Left lung (tissue), 10 donors: Measurements from ENCODE around the gene DNAAF6. TPM values are rescaled to one million over a fixed set of nuclear protein-coding genes. Genes with fewer than 3 reads are reported as not detected.

Experiments
- ATAC-seq: fragments of 200-7000 bp; cut with Tn5 transposase; one replicate; pipeline ENCODE4 v1.9.1; 2020; ENCODE audit warnings: moderate library complexity
- DNase-seq, 4 donors: peaks; one replicate each; pipeline ENCODE4 v3.0.0-alpha.2; 2013 to 2020
- H3K27ac ChIP-seq, 2 donors: fragments of 200-600 bp; sonication (generic) in 1 of 2; one replicate each; pipeline versions ENCODE4 v1.5.0 to v1.8.0; 2020 to 2021
- H3K27me3 ChIP-seq, 2 donors: fragments of 200-600 bp; sonication (generic) in 1 of 2; one replicate each; pipeline versions ENCODE4 v1.5.0 to v1.8.0; 2020 to 2021
- H3K36me3 ChIP-seq, 2 donors: fragments of 200-600 bp; sonication (generic) in 1 of 2; one replicate each; pipeline versions ENCODE4 v1.5.0 to v1.8.0; 2020 to 2021
- H3K4me1 ChIP-seq, 2 donors: fragments of 200-600 bp; one replicate each; pipeline ENCODE4 v1.8.0; 2021
- H3K4me3 ChIP-seq, 2 donors: fragments of 200-600 bp; sonication (generic) in 1 of 2; one replicate each; pipeline versions ENCODE4 v1.5.0 to v1.8.0; 2020 to 2021; ENCODE audit warnings: mild to moderate bottlenecking in 1 of 2
- H3K9me3 ChIP-seq, 2 donors: fragments of 200-600 bp; sonication (generic) in 1 of 2; one replicate each; pipeline versions ENCODE4 v1.5.0 to v1.8.0; 2020 to 2021
- intact Hi-C, 2 donors: fragments of 100-400 bp; cut with DNase I; formaldehyde crosslinking; loops; one replicate each; pipeline versions ENCODE4 v1.11.2 to v1.14.2; 2022
- polyA plus RNA-seq, 6 donors: library from polyadenylated mRNA; unstranded; fragments of 120-200 nt; gene quantifications; one replicate each; pipeline ENCODE4 v1.2.1, GENCODE V29; 2013; ENCODE audit not compliant: insufficient read length in 6 of 6
- total RNA-seq, 2 donors: library from RNA; stranded (reverse); fragmentation: NEBNext Ultra II Directional; extraction: Animal tissue kit (Norgen Biotek cat#: 25700); gene quantifications; one replicate each; pipeline ENCODE4 v1.2.1, GENCODE V29; 2021
- TF ChIP-seq, protein P1 (sequence below), 2 donors: fragments of 200-600 bp; sonication (generic) in 1 of 2; IDR thresholded peaks; one replicate each; pipeline versions ENCODE4 v1.5.0 to v1.8.0; 2021; ENCODE audit warnings: antibody characterized with exemption in 2 of 2
- donor health status: DM: no; HTN: yes; CAD: no.
- donor health status: DM: no; HTN: no; CAD: no.

Gene DNAAF6
- total and polyA plus RNA-seq, 8 donors = 0.14 to 1.7 (median 1.1) TPM; not detected in 1

DNA sequence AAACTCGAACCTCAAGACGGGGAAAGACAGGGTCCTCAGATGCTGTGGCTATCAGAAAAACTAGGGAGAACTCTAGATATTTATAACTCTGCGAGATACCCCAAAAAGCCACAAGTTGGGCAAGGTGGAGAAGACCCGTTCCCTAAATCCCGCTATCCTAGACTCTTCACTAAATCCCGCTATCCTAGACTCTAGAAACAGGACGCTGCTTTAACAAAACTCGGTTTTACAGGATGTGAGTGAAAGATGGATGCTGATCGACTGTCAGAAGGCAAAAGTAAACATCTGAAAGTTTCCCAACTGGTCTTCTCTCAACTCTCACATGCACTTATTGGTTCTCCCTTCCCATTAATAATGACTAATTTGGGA lies 270 bp downstream of the DNAAF6 start:
- Histone ChIP-seq H3K27me3 (peaks cover 7 to 22% of the 10 kb centered on the region in 2 donors), H3K4me1 (no peaks in the 10 kb centered on the region), H3K4me3 (no peak overlapping the region), H3K9me3 (no peaks in the 10 kb centered on the region), H3K36me3 (no peaks in the 10 kb centered on the region), H3K27ac (no peak overlapping the region)
- DNase-seq (no peak), ATAC-seq (no peak)
- intact Hi-C loops = no loop called here
- TF ChIP-seq, protein P1, sequence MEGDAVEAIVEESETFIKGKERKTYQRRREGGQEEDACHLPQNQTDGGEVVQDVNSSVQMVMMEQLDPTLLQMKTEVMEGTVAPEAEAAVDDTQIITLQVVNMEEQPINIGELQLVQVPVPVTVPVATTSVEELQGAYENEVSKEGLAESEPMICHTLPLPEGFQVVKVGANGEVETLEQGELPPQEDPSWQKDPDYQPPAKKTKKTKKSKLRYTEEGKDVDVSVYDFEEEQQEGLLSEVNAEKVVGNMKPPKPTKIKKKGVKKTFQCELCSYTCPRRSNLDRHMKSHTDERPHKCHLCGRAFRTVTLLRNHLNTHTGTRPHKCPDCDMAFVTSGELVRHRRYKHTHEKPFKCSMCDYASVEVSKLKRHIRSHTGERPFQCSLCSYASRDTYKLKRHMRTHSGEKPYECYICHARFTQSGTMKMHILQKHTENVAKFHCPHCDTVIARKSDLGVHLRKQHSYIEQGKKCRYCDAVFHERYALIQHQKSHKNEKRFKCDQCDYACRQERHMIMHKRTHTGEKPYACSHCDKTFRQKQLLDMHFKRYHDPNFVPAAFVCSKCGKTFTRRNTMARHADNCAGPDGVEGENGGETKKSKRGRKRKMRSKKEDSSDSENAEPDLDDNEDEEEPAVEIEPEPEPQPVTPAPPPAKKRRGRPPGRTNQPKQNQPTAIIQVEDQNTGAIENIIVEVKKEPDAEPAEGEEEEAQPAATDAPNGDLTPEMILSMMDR (IDR thresholded peaks at IDR 0.05) = no peak

DNA sequence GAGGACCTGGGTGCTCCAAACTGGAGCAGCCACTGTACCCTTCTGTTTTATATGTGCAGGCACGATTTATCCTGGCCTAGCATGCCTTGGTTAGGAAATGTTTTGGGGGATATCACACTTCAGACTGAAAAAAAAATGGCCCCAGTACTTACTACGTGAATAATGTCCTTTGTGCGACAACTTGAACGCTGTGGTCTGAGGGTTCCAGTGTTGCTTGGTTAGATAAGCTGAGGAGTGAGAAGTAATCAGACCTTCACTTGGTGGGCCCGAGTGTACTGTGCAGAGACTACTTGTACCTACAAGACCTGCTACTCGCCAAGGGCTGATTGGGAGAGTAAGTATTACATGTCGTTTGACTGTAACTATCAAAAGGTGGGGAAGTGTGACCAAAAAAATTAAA lies 678 bp downstream of the DNAAF6 start:
- TF ChIP-seq, protein P1 (IDR thresholded peaks at IDR 0.05) = no peak
- H3K27ac ChIP-seq = no peak overlapping the region
- no peaks in the 10 kb centered on the region for H3K4me1 ChIP-seq
- no peaks in the 10 kb centered on the region for H3K36me3 ChIP-seq
- no peaks in the 10 kb centered on the region for H3K9me3 ChIP-seq
- DNase-seq (no peak), ATAC-seq (no peak)
- H3K4me3 ChIP-seq = no peak overlapping the region
- intact Hi-C loops = no loop called here
- peaks cover 7 to 22% of the 10 kb centered on the region in 2 donors for H3K27me3 ChIP-seq

DNA sequence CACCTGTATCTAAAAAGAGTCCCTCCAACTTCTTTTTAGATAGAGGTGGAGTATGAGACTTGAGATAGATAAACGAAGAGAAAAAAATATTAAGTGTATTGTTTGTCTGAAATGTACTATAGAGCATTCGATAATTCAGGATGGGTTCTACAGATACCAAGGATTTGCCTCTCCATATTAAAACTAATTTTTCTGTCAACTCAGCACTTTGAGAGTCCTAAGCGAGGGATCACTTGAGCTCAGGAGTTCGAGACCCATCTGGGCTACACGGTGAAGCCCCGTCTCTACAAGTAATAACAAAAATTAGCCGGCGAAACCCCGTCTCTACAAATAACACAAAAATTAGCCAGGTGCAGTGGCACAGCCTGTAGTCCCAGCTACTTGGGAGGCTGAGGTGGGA lies 1.5 kb downstream of the DNAAF6 start:
- intact Hi-C loops = no loop called here
- no peak for ATAC-seq

DNA sequence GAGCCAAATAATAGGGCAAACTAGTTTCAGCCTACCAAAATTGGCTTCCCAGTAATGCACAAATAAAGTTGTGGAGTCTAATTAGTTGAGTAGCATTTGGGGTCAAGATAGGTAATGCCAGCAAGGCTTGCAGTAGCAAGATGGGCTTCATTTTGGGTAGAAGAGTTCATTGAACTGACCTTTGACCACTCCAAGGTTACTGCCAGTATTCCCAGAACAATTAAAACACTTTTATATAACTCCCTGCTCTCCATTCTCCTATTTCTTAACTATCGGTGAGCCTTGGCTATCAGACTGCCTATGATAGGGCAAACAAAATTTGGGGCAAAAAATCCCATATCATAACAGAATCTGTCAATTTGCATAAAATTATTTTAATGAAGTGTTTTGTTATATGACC lies 7.1 kb downstream of the DNAAF6 start:
- Histone ChIP-seq H3K27me3 (peaks cover 0 to 19% of the 10 kb centered on the region in 2 donors), H3K9me3 (no peaks in the 10 kb centered on the region), H3K36me3 (no peaks in the 10 kb centered on the region), H3K27ac (no peak overlapping the region), H3K4me1 (no peaks in the 10 kb centered on the region), H3K4me3 (no peak overlapping the region)
- ATAC-seq (no peak), DNase-seq (no peak)
- intact Hi-C loops = no loop called here
- TF ChIP-seq, protein P1 (IDR thresholded peaks at IDR 0.05) = no peak

More for the DNA sequence above, 1.5 kb downstream of the DNAAF6 start:
- H3K27ac ChIP-seq = no peak overlapping the region
- H3K4me1 ChIP-seq = no peaks in the 10 kb centered on the region
- TF ChIP-seq, protein P1 (IDR thresholded peaks at IDR 0.05) = no peak
- no peak for DNase-seq
- no peaks in the 10 kb centered on the region for H3K9me3 ChIP-seq
- H3K27me3 ChIP-seq = peaks cover 7 to 22% of the 10 kb centered on the region in 2 donors
- H3K4me3 ChIP-seq = no peak overlapping the region
- H3K36me3 ChIP-seq = no peaks in the 10 kb centered on the region

DNA sequence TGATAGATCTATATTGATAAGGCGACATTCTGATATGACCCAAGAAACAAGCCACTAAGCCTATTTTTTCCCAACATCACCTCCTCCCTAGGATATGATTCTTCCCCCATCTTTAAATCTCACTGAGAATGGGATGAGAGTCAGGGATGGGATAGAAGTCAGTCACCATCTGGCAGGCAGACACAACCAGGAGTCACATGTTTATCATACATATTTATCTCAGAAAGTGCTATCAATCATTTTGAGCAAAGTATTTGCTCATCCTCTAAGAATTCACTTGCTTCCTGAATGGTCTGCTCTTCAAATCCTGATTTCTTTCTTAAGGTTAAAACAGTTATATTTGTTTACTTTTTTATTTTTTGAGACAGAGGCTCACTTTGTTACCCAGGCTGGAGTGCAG lies 20.3 kb downstream of the DNAAF6 start:
- H3K27me3 ChIP-seq = no peaks in the 10 kb centered on the region
- H3K36me3 ChIP-seq = no peaks in the 10 kb centered on the region
- TF ChIP-seq, protein P1 (IDR thresholded peaks at IDR 0.05) = no peak
- no peaks in the 10 kb centered on the region for H3K4me1 ChIP-seq
- H3K27ac ChIP-seq = no peak overlapping the region
- H3K9me3 ChIP-seq = no peaks in the 10 kb centered on the region
- intact Hi-C loops = no loop called here
- DNase-seq (no peak), ATAC-seq (no peak)
- no peak overlapping the region for H3K4me3 ChIP-seq
